Measurements from ENCODE around the gene FES. TPM values are rescaled to one million over a fixed set of nuclear protein-coding genes. Genes with fewer than 3 reads are reported as not detected.

The FES gene
- total RNA-seq, 2 donors from 2014 or later: 9.3 to 14.9 TPM

- H3K4me1 ChIP-seq: peaks cover 0 to 31% of the 10 kb centered on the region in 2 donors
- H3K27me3 ChIP-seq: no peaks in the 10 kb centered on the region
- no peak for TF ChIP-seq CTCF (IDR thresholded peaks at IDR 0.05)
- no peaks in the 10 kb centered on the region for H3K36me3 ChIP-seq
- H3K9me3 ChIP-seq: no peaks in the 10 kb centered on the region
- DNase-seq (ENCODE audit: low spot score): peak; percentile 73
- H3K4me3 ChIP-seq: no peak overlapping the region
- H3K27ac ChIP-seq: peak overlapping the region; percentile 39 to 62
Observed at GRCh38 chr15:90862964-90863778, 21.1 kb upstream of the FES start.

- H3K27me3 ChIP-seq: no peaks in the 10 kb centered on the region
- TF ChIP-seq CTCF (IDR thresholded peaks at IDR 0.05): no peak
- H3K9me3 ChIP-seq: no peaks in the 10 kb centered on the region
- peaks cover 0 to 39% of the 10 kb centered on the region in 2 donors for H3K4me1 ChIP-seq
- no peak for DNase-seq (ENCODE audit: low spot score)
- H3K27ac ChIP-seq: peak overlapping the region; percentile 7 to 39
- H3K4me3 ChIP-seq: no peak overlapping the region
- no peaks in the 10 kb centered on the region for H3K36me3 ChIP-seq
Observed at GRCh38 chr15:90863987-90864386, 20.3 kb upstream of the FES start.

- TF ChIP-seq CTCF (IDR thresholded peaks at IDR 0.05): no peak
- no peak overlapping the region for H3K4me3 ChIP-seq
- no peaks in the 10 kb centered on the region for H3K36me3 ChIP-seq
- H3K27ac ChIP-seq: no peak overlapping the region
- no peaks in the 10 kb centered on the region for H3K27me3 ChIP-seq
- H3K9me3 ChIP-seq: no peaks in the 10 kb centered on the region
- no peak for DNase-seq (ENCODE audit: low spot score)
- peaks cover 0 to 40% of the 10 kb centered on the region in 2 donors for H3K4me1 ChIP-seq
Observed at GRCh38 chr15:90864507-90864906, 19.8 kb upstream of the FES start.

GRCh38 chr15:90865702-90866101 is 18.6 kb upstream of the FES start:
- no peaks in the 10 kb centered on the region for H3K36me3 ChIP-seq
- no peak overlapping the region for H3K27ac ChIP-seq
- H3K27me3 ChIP-seq: no peaks in the 10 kb centered on the region
- peaks cover 0 to 42% of the 10 kb centered on the region in 2 donors for H3K4me1 ChIP-seq
- TF ChIP-seq CTCF (IDR thresholded peaks at IDR 0.05): no peak
- H3K9me3 ChIP-seq: no peaks in the 10 kb centered on the region
- H3K4me3 ChIP-seq: no peak overlapping the region
- DNase-seq (ENCODE audit: low spot score): no peak

- Histone ChIP-seq H3K4me3 (no peak overlapping the region), H3K36me3 (no peaks in the 10 kb centered on the region), H3K9me3 (no peaks in the 10 kb centered on the region), H3K4me1 (peaks cover 0 to 43% of the 10 kb centered on the region in 2 donors), H3K27me3 (no peaks in the 10 kb centered on the region), H3K27ac (no peak overlapping the region)
- no peak for DNase-seq (ENCODE audit: low spot score)
- TF ChIP-seq CTCF (IDR thresholded peaks at IDR 0.05): no peak
Observed at GRCh38 chr15:90866161-90866715, 18.1 kb upstream of the FES start.
